GM19023 (cell line): ENCODE measurements around the gene CYP24A1.

Source experiments
- ATAC-seq: cut with Tn5 transposase; IDR thresholded peaks from one replicate; pipeline ENCODE4 v1.9.1; 2021; ENCODE audit warnings: mild to moderate bottlenecking, moderate library complexity; ENCODE audit not compliant: unreplicated experiment

CYP24A1 gene

GRCh38 chr20:54158226-54158625 lies 15.6 kb downstream of the CYP24A1 start:
- no peak for ATAC-seq

GRCh38 chr20:54156981-54157835 lies 16.6 kb downstream of the CYP24A1 start:
- ATAC-seq, result no peak

DNA sequence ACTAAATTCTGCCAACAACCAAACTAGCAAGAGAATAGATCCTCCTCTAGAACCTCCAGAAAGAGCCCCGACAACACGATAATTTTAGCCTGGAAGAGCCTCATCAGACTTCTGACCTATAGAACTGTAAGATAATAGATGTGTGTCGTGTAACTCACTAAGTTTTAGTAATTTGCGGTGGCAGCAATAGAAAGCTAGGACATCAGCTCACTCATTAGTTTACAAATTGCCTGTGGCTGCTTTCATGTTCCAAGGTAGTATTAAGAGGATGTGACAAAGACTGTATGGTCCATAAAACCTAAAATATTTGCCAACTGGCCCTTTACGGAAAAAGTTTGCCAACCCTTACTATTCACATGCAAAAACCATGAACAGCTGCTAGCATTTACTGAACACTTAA lies 17.3 kb downstream of the CYP24A1 start:
- ATAC-seq, result no peak

- no peak for ATAC-seq
These were observed 18.0 kb downstream of the CYP24A1 start for GRCh38 chr20:54155736-54156317.

DNA sequence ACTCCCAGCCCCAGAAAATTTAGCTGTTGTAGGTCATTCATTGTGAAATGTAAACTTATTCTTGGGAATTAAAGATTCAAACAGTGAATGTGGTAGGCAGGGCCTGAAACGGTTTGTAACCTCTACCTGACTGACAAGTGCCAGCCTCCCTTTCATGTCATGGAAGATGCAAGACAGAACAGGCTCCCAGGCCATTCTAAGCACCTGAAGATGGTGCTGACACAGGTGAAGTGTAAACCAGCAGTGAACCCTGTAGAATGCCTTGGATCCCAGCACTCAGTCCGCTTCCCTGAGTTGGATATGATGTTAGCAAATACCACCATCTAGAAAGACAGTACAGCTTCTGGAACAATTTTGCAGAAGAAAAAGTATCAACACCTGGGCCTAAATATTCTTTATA lies 19.3 kb downstream of the CYP24A1 start:
- ATAC-seq, result no peak

GRCh38 chr20:54153847-54154246 lies 19.9 kb downstream of the CYP24A1 start:
- no peak for ATAC-seq

DNA sequence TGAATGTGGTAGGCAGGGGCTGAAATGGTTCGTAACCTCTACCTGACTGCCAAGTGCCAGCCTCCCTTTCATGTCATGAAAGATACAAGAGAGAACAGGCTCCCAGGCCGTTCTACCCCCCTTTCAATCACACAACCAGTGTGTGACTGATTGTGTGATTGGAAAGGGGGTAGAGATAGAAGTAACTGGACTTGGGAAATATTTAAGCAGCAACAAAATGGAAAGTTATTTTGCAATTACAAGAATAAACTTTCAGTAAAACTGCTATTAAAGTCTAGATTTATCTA lies 20.8 kb downstream of the CYP24A1 start:
- no peak for ATAC-seq

DNA sequence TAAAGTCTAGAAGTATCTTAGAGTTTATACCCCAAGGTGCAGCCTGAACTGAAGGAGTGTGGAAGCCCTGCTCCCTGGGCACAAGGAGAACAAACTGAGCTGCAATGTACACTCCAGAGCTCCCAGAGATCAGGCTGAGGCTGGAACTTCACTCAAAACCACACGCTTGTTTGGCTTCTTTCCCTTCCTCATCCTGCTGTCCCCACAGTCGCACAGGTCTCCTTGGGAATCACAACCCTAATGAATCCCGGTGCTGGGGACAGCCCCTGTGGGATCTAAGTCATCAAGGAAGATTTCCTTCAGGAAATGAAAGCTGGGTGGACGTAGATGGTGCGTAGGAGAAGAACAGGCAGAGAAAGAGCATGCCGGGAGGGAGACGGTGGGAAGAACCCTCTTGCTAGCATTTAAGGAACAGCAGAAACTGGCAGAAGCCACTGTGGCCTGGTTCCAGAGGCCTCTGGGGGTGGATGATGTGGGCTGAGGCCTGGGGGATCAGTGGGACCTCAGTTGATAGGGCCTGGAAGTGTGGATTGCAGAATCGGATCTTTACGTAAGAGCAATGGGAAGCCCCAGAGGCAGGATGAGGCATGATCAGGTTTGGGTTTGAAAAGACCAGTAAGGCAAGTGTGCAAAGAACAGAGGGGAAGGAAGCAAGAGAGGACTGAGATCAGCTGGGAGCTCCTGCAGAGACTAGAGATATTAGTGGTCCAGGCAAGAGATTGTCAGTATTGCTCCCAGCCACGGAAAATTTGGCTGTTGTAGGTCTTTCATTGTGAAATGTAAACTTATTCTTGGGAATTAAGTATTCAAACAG lies 21.4 kb downstream of the CYP24A1 start:
- no peak for ATAC-seq

DNA sequence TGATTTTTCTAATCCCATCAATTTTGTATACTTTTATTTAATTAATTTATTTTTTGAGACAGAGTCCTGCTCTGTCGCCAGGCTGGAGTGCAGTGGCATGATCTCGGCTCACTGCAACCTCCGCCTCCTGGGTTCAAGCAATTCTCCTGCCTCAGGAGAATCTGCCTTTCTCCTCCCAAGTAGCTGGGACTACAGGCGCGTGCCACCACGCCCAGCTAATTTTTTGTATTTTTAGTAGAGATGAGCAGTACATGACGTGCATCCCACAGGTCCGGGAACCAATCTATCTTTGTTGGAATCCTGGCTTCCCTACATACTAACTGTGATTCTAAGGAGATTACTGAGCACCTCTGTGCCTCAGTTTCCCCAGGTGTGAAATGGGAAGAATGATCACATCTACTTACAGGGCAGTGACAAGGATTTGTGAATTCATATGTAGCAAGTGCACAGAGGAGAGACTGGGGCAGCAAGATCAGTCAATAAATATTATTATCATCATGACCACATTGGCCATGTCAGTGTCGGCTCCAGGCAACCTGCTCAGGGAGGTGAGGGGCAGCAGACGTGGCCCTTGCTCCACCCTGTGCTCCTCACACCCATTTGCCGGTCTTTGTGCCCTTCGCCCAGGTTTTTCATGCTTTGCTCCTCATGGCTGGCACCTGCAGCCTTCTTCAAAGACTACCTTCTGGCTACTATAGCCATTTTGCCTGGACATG lies 22.1 kb downstream of the CYP24A1 start:
- ATAC-seq, result no peak

DNA sequence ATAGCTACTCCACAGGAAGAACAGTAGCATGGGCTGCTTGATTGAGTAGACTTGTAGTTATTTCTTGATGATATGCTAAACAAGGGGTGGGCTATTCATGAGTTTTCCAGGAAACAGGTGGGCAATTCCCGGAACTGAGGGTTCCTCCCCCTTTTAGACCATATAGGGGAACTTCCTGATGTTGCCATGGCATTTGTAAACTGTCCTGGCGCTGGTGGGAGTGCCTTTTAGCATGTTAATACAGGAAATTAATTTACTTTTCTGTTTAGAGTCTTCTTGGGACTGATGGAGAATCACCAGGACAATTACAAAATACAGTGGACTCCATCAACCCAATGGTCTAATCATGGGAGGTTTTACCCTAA lies 22.7 kb downstream of the CYP24A1 start:
- ATAC-seq, result no peak

DNA sequence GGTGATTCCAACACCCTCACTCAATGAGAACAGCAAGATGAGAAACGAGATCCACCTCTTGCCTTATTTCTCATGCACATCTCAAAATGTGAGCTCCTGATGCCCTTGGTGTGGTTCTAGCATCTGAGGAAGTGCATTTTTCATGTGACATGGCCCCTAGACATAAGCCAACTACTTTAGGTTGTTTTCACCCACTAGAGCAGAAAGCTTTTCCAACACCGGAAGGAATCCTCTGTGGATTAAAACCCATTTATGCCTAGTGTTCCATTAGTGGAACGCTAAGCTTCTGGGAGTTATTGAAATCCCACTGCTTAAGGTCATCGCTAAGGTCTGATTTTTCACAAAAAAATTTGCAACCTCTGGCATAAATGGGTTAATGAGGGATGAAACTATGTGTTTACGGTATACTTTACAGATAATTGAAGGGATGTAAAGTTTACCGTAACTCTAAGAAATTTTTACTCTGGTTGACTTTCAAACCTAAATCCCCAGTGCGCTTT lies 24.0 kb downstream of the CYP24A1 start:
- ATAC-seq, result no peak

GRCh38 chr20:54148947-54149764 lies 24.6 kb downstream of the CYP24A1 start:
- ATAC-seq, result no peak

- ATAC-seq, result no peak
These were observed 27.1 kb downstream of the CYP24A1 start for GRCh38 chr20:54146672-54147071.

- no peak for ATAC-seq
These were observed 28.9 kb downstream of the CYP24A1 start for GRCh38 chr20:54144847-54145414.

- ATAC-seq, result no peak
These were observed 32.7 kb downstream of the CYP24A1 start for GRCh38 chr20:54140927-54141566.

- ATAC-seq, result no peak
These were observed 33.3 kb downstream of the CYP24A1 start for GRCh38 chr20:54140486-54140885.

- no peak for ATAC-seq
These were observed 33.7 kb downstream of the CYP24A1 start for GRCh38 chr20:54140067-54140466.

- no peak for ATAC-seq
These were observed 34.6 kb downstream of the CYP24A1 start for GRCh38 chr20:54139188-54139587.

DNA sequence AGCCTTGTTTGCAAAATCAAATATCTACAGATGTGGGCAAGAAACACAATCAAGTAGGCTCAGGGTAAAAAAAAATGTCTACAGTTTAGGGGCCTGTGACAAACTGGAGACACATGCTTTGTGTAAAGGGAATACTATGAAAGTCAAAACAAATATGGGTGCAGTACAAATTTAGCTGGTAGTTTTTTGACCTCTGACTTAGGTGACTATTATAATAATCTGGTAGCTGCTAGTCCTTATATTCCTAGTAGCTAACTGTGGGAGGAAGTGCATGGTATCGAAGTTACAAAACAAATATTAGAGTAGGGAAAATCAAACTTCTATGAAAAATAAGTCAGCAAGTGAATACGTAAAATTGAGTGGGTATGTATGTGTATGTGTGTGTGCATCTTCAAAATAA lies 35.4 kb downstream of the CYP24A1 start:
- ATAC-seq, result no peak

DNA sequence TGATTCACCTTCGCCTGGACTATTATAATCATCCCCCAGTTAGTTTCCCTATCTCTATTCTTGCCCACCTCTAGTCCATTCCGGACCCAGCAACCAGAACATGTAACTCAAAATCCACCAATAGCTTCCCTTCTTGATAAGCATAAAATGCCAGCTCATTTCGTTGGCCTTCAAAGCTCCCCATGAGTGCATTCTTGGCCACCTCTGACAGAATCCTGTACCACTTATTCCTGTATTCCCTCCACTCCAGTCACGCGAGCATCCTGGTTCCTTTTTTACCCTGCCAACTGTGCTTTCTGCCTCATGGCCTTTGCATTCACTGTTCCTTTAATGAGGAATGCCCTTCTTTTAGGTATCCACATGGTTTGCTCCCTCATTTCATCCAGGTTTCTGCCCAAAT lies 36.7 kb downstream of the CYP24A1 start:
- ATAC-seq, result no peak
